ENCODE measurements around the gene ARID1A. TPM values are rescaled to one million over a fixed set of nuclear protein-coding genes. Genes with fewer than 3 reads are reported as not detected.
A peak's percentile ranks its signal among the peaks of the same experiment; 100 is the strongest.

Gene ARID1A
- total RNA-seq, 4 donors from 2014 or later, result 49.6 to 90.0 (median 54.3) TPM

DNA sequence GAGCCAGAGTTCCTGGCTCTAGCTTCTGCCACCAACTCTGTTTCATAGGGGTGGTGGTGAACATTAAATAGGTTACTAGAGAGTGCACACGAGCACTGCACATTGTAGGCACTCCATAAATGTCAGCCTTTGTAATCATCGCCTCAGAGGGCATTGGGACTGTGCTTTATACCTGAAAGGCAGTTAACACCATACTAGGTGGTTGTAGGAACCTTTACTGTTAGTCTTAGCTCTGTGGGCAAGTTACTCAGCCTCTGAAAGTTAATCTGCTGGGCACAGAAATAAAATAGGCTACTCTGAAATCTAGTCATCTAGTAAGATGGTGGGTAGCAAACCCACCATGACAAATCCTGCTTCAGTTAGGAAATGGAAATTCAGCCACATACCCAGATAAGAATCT is 37.6 kb downstream of the ARID1A start:
- Histone ChIP-seq H3K9me3 (no peaks in the 10 kb centered on the region), H3K27me3 (no peaks in the 10 kb centered on the region), H3K4me3 (no peak overlapping the region), H3K27ac (peak overlapping the region; percentile 15 to 80 (median 64)), H3K36me3 (peaks cover 5 to 78% (median 12%) of the 10 kb centered on the region in 3 donors), H3K4me1 (peaks cover 0 to 57% (median 25%) of the 10 kb centered on the region in 4 donors)
- TF ChIP-seq EP300 (IDR thresholded peaks at IDR 0.05) (no peak), POLR2A (IDR thresholded peaks at IDR 0.05) (no peak)
- TF ChIP-seq, protein P1, sequence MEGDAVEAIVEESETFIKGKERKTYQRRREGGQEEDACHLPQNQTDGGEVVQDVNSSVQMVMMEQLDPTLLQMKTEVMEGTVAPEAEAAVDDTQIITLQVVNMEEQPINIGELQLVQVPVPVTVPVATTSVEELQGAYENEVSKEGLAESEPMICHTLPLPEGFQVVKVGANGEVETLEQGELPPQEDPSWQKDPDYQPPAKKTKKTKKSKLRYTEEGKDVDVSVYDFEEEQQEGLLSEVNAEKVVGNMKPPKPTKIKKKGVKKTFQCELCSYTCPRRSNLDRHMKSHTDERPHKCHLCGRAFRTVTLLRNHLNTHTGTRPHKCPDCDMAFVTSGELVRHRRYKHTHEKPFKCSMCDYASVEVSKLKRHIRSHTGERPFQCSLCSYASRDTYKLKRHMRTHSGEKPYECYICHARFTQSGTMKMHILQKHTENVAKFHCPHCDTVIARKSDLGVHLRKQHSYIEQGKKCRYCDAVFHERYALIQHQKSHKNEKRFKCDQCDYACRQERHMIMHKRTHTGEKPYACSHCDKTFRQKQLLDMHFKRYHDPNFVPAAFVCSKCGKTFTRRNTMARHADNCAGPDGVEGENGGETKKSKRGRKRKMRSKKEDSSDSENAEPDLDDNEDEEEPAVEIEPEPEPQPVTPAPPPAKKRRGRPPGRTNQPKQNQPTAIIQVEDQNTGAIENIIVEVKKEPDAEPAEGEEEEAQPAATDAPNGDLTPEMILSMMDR (IDR thresholded peaks at IDR 0.05), result no peak
- 77 to 78% methylated on average over 2 of the region's 2 CpGs for WGBS, 2 donors
- no peak for DNase-seq (ENCODE audit: low spot score in 2 of 2)

DNA sequence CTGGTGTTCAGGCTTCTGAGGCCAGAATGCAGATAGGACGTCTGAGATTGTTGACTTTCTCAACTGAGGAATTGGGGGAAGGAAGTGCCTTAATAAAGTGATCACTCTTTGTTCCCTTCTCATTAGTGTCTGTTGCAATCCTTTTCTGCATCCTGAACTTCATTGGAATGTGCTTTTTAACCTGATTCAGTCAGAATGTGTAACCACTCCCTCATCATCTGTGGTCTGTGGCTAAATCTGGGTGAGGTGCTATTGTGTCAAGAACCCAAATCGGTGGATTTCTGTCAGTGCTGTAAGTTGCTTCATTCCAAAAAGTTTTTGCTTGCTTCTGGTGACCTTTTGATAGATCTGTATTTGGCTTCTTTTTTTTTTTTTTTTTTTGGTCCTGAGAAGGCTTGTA is 38.2 kb downstream of the ARID1A start:
- no peak overlapping the region for H3K4me3 ChIP-seq
- no peaks in the 10 kb centered on the region for H3K27me3 ChIP-seq
- H3K36me3 ChIP-seq, result peaks cover 5 to 83% (median 12%) of the 10 kb centered on the region in 3 donors
- TF ChIP-seq POLR2A (IDR thresholded peaks at IDR 0.05) (peak in 1 of 2 donors; percentile 8), EP300 (IDR thresholded peaks at IDR 0.05) (peak; percentile 14 to 87)
- TF ChIP-seq, protein P1 (IDR thresholded peaks at IDR 0.05), result no peak
- DNase-seq (ENCODE audit: low spot score in 2 of 2), result no peak
- 9 to 23% methylated on average over 2 of the region's 2 CpGs for WGBS, 2 donors
- H3K4me1 ChIP-seq, result peaks cover 0 to 57% (median 26%) of the 10 kb centered on the region in 4 donors
- H3K27ac ChIP-seq, result peak overlapping the region in 3 of 4 donors; percentile 58 to 80 (median 71)
- H3K9me3 ChIP-seq, result no peaks in the 10 kb centered on the region

- Histone ChIP-seq H3K4me3 (no peak overlapping the region), H3K27me3 (no peaks in the 10 kb centered on the region), H3K36me3 (peaks cover 5 to 81% (median 12%) of the 10 kb centered on the region in 3 donors), H3K9me3 (no peaks in the 10 kb centered on the region), H3K27ac (peak overlapping the region in 2 of 4 donors; percentile 71 to 80), H3K4me1 (peaks cover 0 to 61% (median 29%) of the 10 kb centered on the region in 4 donors)
- no peak for TF ChIP-seq EP300 (IDR thresholded peaks at IDR 0.05)
- no peak for TF ChIP-seq POLR2A (IDR thresholded peaks at IDR 0.05)
- TF ChIP-seq, protein P1 (IDR thresholded peaks at IDR 0.05), result no peak
- DNase-seq (ENCODE audit: low spot score in 2 of 2), result no peak
- 21 to 30% methylated on average over 4 of the region's 4 CpGs for WGBS, 2 donors
Measured at GRCh38 chr1:26734501-26735058, 38.8 kb downstream of the ARID1A start.

- Histone ChIP-seq H3K36me3 (peaks cover 0 to 68% (median 4%) of the 10 kb centered on the region in 3 donors), H3K4me1 (peaks cover 0 to 71% (median 23%) of the 10 kb centered on the region in 4 donors)
Measured at GRCh38 chr1:26739329-26739914, 43.6 kb downstream of the ARID1A start.

More at GRCh38 chr1:26739329-26739914, 43.6 kb downstream of the ARID1A start:
- no peaks in the 10 kb centered on the region for H3K9me3 ChIP-seq
- no peaks in the 10 kb centered on the region for H3K27me3 ChIP-seq
- WGBS, 2 donors, result 78 to 87% methylated on average over 4 of the region's 4 CpGs
- peak overlapping the region in 2 of 4 donors; percentile 8 to 41 for H3K27ac ChIP-seq
- H3K4me3 ChIP-seq, result no peak overlapping the region
- no peak for DNase-seq (ENCODE audit: low spot score in 2 of 2)
- TF ChIP-seq POLR2A (IDR thresholded peaks at IDR 0.05) (no peak), EP300 (IDR thresholded peaks at IDR 0.05) (no peak)
- TF ChIP-seq, protein P1 (IDR thresholded peaks at IDR 0.05), result no peak
